Kidney glomerular epithelial cell (primary cell): Measurements from ENCODE around the gene TBC1D22A.

Experiments used
- DNase-seq: peaks from one replicate; lab custom pipeline; 2025; lab: John Stamatoyannopoulos, UW

Gene TBC1D22A

GRCh38 chr22:46934746-46935491, 172.5 kb downstream of the TBC1D22A start:
- DNase-seq: peak; percentile 95

GRCh38 chr22:46935506-46936377, 173.3 kb downstream of the TBC1D22A start:
- DNase-seq: no peak

GRCh38 chr22:46936378-46936903, 174.0 kb downstream of the TBC1D22A start:
- peak; percentile 80 for DNase-seq

GRCh38 chr22:46937185-46937584, 174.7 kb downstream of the TBC1D22A start:
- no peak for DNase-seq

GRCh38 chr22:46937939-46938338, 175.5 kb downstream of the TBC1D22A start:
- DNase-seq: no peak

- DNase-seq: no peak
Observed at GRCh38 chr22:46941968-46942798, 179.7 kb downstream of the TBC1D22A start.

GRCh38 chr22:46942799-46943785, 180.6 kb downstream of the TBC1D22A start:
- no peak for DNase-seq

- DNase-seq: no peak
Observed at GRCh38 chr22:46945481-46945880, 183.0 kb downstream of the TBC1D22A start.

GRCh38 chr22:46946383-46946962, 184.0 kb downstream of the TBC1D22A start:
- no peak for DNase-seq

- no peak for DNase-seq
Observed at GRCh38 chr22:46947516-46948257, 185.2 kb downstream of the TBC1D22A start.

- no peak for DNase-seq
Observed at GRCh38 chr22:46948411-46949144, 186.1 kb downstream of the TBC1D22A start.

- no peak for DNase-seq
Observed at GRCh38 chr22:46951350-46951749, 188.9 kb downstream of the TBC1D22A start.

- no peak for DNase-seq
Observed at GRCh38 chr22:46951973-46952372, 189.5 kb downstream of the TBC1D22A start.

GRCh38 chr22:46953968-46954765, 191.7 kb downstream of the TBC1D22A start:
- no peak for DNase-seq

GRCh38 chr22:46954781-46955180, 192.3 kb downstream of the TBC1D22A start:
- no peak for DNase-seq

GRCh38 chr22:46956498-46957215, 194.2 kb downstream of the TBC1D22A start:
- no peak for DNase-seq

GRCh38 chr22:46957521-46957920, 195.1 kb downstream of the TBC1D22A start:
- DNase-seq: no peak
